ENCODE results near the gene FAM3C. TPM values are rescaled to one million over a fixed set of nuclear protein-coding genes. Genes with fewer than 3 reads are reported as not detected.

FAM3C gene
- total RNA-seq, 2 experiments from 2014 or later = 13.3 to 14.9 TPM

GRCh38 chr7:121406944-121407343 is 10.8 kb upstream of the FAM3C start:
- H3K27me3 Mint-ChIP-seq = peaks cover 19% of the 10 kb centered on the region
- H3K4me1 Mint-ChIP-seq = peaks cover 9% of the 10 kb centered on the region
- no peak overlapping the region for H3K27ac Mint-ChIP-seq
- no peaks in the 10 kb centered on the region for H3K9me3 Mint-ChIP-seq (ENCODE audit: low read depth)
- POLR2A ChIA-PET = no interaction called here
- CTCF ChIA-PET = interaction anchor here (0.9 kb wide), 1 partner anchor 24 kb away, joined by 3 read pairs; no protein-coding TSS in a partner anchor
- intact Hi-C loops (cut with DNase I, micrococcal nuclease) = no loop called here
- H3K36me3 Mint-ChIP-seq (ENCODE audit: low read depth) = no peaks in the 10 kb centered on the region
- DNase-seq (no peak), ATAC-seq (no peak)
- H3K4me3 Mint-ChIP-seq = no peak overlapping the region

- H3K27me3 Mint-ChIP-seq = peaks cover 14% of the 10 kb centered on the region
- no peak overlapping the region for H3K4me3 Mint-ChIP-seq
- peaks cover 9% of the 10 kb centered on the region for H3K4me1 Mint-ChIP-seq
- ATAC-seq = no peak
- H3K27ac Mint-ChIP-seq = no peak overlapping the region
- DNase-seq = no peak
- no peaks in the 10 kb centered on the region for H3K36me3 Mint-ChIP-seq (ENCODE audit: low read depth)
- no peaks in the 10 kb centered on the region for H3K9me3 Mint-ChIP-seq (ENCODE audit: low read depth)
- POLR2A ChIA-PET = no interaction called here
- CTCF ChIA-PET = interaction anchor here (0.9 to 1.4 kb wide), 2 partner anchors 11 to 23 kb away, joined by 3 to 7 read pairs; partner anchors contain the start of gene FAM3C
- intact Hi-C loops (cut with DNase I, micrococcal nuclease) = no loop called here
Measured at GRCh38 chr7:121406461-121406860, 10.4 kb upstream of the FAM3C start.

GRCh38 chr7:121404348-121404747 is 8.2 kb upstream of the FAM3C start:
- ChIA-PET CTCF (interaction anchor here (1.0 kb wide), 1 partner anchor 8 kb away, joined by 3 read pairs; the partner anchor contains the start of gene FAM3C), POLR2A (no interaction called here)
- H3K27me3 Mint-ChIP-seq = peaks cover 4% of the 10 kb centered on the region
- intact Hi-C loops (cut with DNase I, micrococcal nuclease) = no loop called here
- no peaks in the 10 kb centered on the region for H3K36me3 Mint-ChIP-seq (ENCODE audit: low read depth)
- ATAC-seq (no peak), DNase-seq (no peak)
- H3K9me3 Mint-ChIP-seq (ENCODE audit: low read depth) = no peaks in the 10 kb centered on the region
- no peak overlapping the region for H3K27ac Mint-ChIP-seq
- H3K4me1 Mint-ChIP-seq = peaks cover 5% of the 10 kb centered on the region
- no peak overlapping the region for H3K4me3 Mint-ChIP-seq

GRCh38 chr7:121402701-121403100 is 6.6 kb upstream of the FAM3C start:
- no peak for DNase-seq
- ChIA-PET POLR2A (no interaction called here), CTCF (interaction anchor here (0.7 to 1.0 kb wide), 2 partner anchors 9 to 26 kb away, joined by 3 read pairs; no protein-coding TSS in a partner anchor)
- no peak overlapping the region for H3K27ac Mint-ChIP-seq
- no peaks in the 10 kb centered on the region for H3K36me3 Mint-ChIP-seq (ENCODE audit: low read depth)
- peaks cover 5% of the 10 kb centered on the region for H3K4me1 Mint-ChIP-seq
- intact Hi-C loops (cut with DNase I, micrococcal nuclease) = no loop called here
- no peaks in the 10 kb centered on the region for H3K9me3 Mint-ChIP-seq (ENCODE audit: low read depth)
- no peak overlapping the region for H3K4me3 Mint-ChIP-seq
- peaks cover 4% of the 10 kb centered on the region for H3K27me3 Mint-ChIP-seq
- no peak for ATAC-seq

GRCh38 chr7:121401896-121402295 is 5.8 kb upstream of the FAM3C start:
- H3K36me3 Mint-ChIP-seq (ENCODE audit: low read depth) = no peaks in the 10 kb centered on the region
- H3K27me3 Mint-ChIP-seq = peaks cover 4% of the 10 kb centered on the region
- CTCF ChIA-PET = no interaction called here
- DNase-seq (no peak), ATAC-seq (no peak)
- H3K9me3 Mint-ChIP-seq (ENCODE audit: low read depth) = no peaks in the 10 kb centered on the region
- intact Hi-C loops (cut with DNase I, micrococcal nuclease) = no loop called here
- H3K4me3 Mint-ChIP-seq = no peak overlapping the region
- H3K27ac Mint-ChIP-seq = no peak overlapping the region
- H3K4me1 Mint-ChIP-seq = peaks cover 5% of the 10 kb centered on the region
- POLR2A ChIA-PET = no interaction called here

GRCh38 chr7:121398246-121398645 is 2.1 kb upstream of the FAM3C start:
- intact Hi-C loops (cut with DNase I, micrococcal nuclease) = loop anchor here (5.0 to 10.0 kb wide), 2 partner anchors 121 to 147 kb away; no protein-coding TSS in a partner anchor
- DNase-seq (no peak), ATAC-seq (no peak)
- Mint-ChIP-seq H3K27ac (no peak overlapping the region), H3K4me3 (no peak overlapping the region), H3K36me3 (ENCODE audit: low read depth) (peaks cover 1% of the 10 kb centered on the region), H3K9me3 (ENCODE audit: low read depth) (no peaks in the 10 kb centered on the region), H3K27me3 (no peaks in the 10 kb centered on the region), H3K4me1 (peaks cover 20% of the 10 kb centered on the region)
- ChIA-PET CTCF (interaction anchor here (0.6 to 4.7 kb wide), 6 partner anchors 10 to 410 kb away, joined by 3 to 32 read pairs (median 4); partner anchors contain the start of gene CPED1), POLR2A (no interaction called here)

GRCh38 chr7:121397822-121398221 is 1.7 kb upstream of the FAM3C start:
- DNase-seq = no peak
- H3K4me1 Mint-ChIP-seq = peaks cover 19% of the 10 kb centered on the region
- ChIA-PET POLR2A (no interaction called here), CTCF (interaction anchor here (0.6 to 4.7 kb wide), 5 partner anchors 10 to 133 kb away, joined by 3 to 32 read pairs (median 5); no protein-coding TSS in a partner anchor)
- H3K27ac Mint-ChIP-seq = no peak overlapping the region
- H3K4me3 Mint-ChIP-seq = no peak overlapping the region
- intact Hi-C loops (cut with DNase I, micrococcal nuclease) = loop anchor here (2.0 to 10.0 kb wide), 3 partner anchors 121 to 447 kb away; partner anchors contain the start of gene ING3 (in 1 of the 2)
- no peaks in the 10 kb centered on the region for H3K27me3 Mint-ChIP-seq
- H3K9me3 Mint-ChIP-seq (ENCODE audit: low read depth) = no peaks in the 10 kb centered on the region
- peaks cover 4% of the 10 kb centered on the region for H3K36me3 Mint-ChIP-seq (ENCODE audit: low read depth)
- ATAC-seq = no peak

- DNase-seq (no peak), ATAC-seq (no peak)
- ChIA-PET POLR2A (no interaction called here), CTCF (interaction anchor here (0.8 to 4.7 kb wide), 7 partner anchors 9 to 40 kb away, joined by 3 to 32 read pairs (median 5); no protein-coding TSS in a partner anchor)
- Mint-ChIP-seq H3K4me3 (no peak overlapping the region), H3K27me3 (no peaks in the 10 kb centered on the region), H3K27ac (no peak overlapping the region), H3K4me1 (peaks cover 22% of the 10 kb centered on the region), H3K36me3 (ENCODE audit: low read depth) (peaks cover 8% of the 10 kb centered on the region), H3K9me3 (ENCODE audit: low read depth) (no peaks in the 10 kb centered on the region)
- intact Hi-C loops (cut with DNase I, micrococcal nuclease) = loop anchor here (2.0 to 10.0 kb wide), 3 partner anchors 120 to 447 kb away; partner anchors contain the start of gene ING3 (in 1 of the 2)
Measured at GRCh38 chr7:121397361-121397760, 1.3 kb upstream of the FAM3C start.

- peaks cover 16% of the 10 kb centered on the region for H3K36me3 Mint-ChIP-seq (ENCODE audit: low read depth)
- H3K27me3 Mint-ChIP-seq = no peaks in the 10 kb centered on the region
- H3K27ac Mint-ChIP-seq = peak overlapping the region; percentile 88
- H3K4me3 Mint-ChIP-seq = peak overlapping the region; percentile 88
- POLR2A ChIA-PET = interaction anchor here (2.5 kb wide), 1 partner anchor 12 kb away, joined by 5 read pairs; no protein-coding TSS in a partner anchor
- peaks cover 38% of the 10 kb centered on the region for H3K4me1 Mint-ChIP-seq
- H3K9me3 Mint-ChIP-seq (ENCODE audit: low read depth) = no peaks in the 10 kb centered on the region
- CTCF ChIA-PET = interaction anchor here (0.9 to 4.7 kb wide), 10 partner anchors 9 to 152 kb away, joined by 3 to 32 read pairs (median 5); no protein-coding TSS in a partner anchor
- ATAC-seq (peak; percentile 68), DNase-seq (peak; percentile 71)
- intact Hi-C loops (cut with DNase I, micrococcal nuclease) = loop anchor here (2.0 to 10.0 kb wide), 3 partner anchors 15 to 149 kb away; no protein-coding TSS in a partner anchor
Measured at GRCh38 chr7:121395494-121395960, 581 bp downstream of the FAM3C start.

- ATAC-seq (no peak), DNase-seq (no peak)
- intact Hi-C loops (cut with DNase I, micrococcal nuclease) = loop anchor here (2.0 to 10.0 kb wide), 3 partner anchors 14 to 150 kb away; no protein-coding TSS in a partner anchor
- POLR2A ChIA-PET = interaction anchor here (2.5 kb wide), 1 partner anchor 11 kb away, joined by 5 read pairs; no protein-coding TSS in a partner anchor
- Mint-ChIP-seq H3K4me1 (peaks cover 46% of the 10 kb centered on the region), H3K27me3 (no peaks in the 10 kb centered on the region), H3K4me3 (peak overlapping the region; percentile 15), H3K36me3 (ENCODE audit: low read depth) (peaks cover 16% of the 10 kb centered on the region), H3K9me3 (ENCODE audit: low read depth) (no peaks in the 10 kb centered on the region), H3K27ac (no peak overlapping the region)
- CTCF ChIA-PET = interaction anchor here (0.9 to 4.7 kb wide), 6 partner anchors 20 to 153 kb away, joined by 3 to 31 read pairs (median 5); no protein-coding TSS in a partner anchor
Measured at GRCh38 chr7:121394709-121395140, 1.4 kb downstream of the FAM3C start.

GRCh38 chr7:121393005-121393366 is 3.1 kb downstream of the FAM3C start:
- intact Hi-C loops (cut with DNase I, micrococcal nuclease) = loop anchor here in 1 of 2 experiments (10.0 kb wide), 1 partner anchor 152 kb away; no protein-coding TSS in a partner anchor
- H3K27me3 Mint-ChIP-seq = no peaks in the 10 kb centered on the region
- H3K27ac Mint-ChIP-seq = no peak overlapping the region
- DNase-seq = no peak
- ChIA-PET POLR2A (no interaction called here), CTCF (interaction anchor here (1.2 kb wide), 1 partner anchor 31 kb away, joined by 4 read pairs; no protein-coding TSS in a partner anchor)
- no peaks in the 10 kb centered on the region for H3K9me3 Mint-ChIP-seq (ENCODE audit: low read depth)
- ATAC-seq = no peak
- peaks cover 16% of the 10 kb centered on the region for H3K36me3 Mint-ChIP-seq (ENCODE audit: low read depth)
- H3K4me3 Mint-ChIP-seq = no peak overlapping the region
- peaks cover 60% of the 10 kb centered on the region for H3K4me1 Mint-ChIP-seq
